NCI-H2081 treated with DMSO at 0.1 percent for 48 hours (cell line): Measurements from ENCODE around the gene ZSCAN23.
"Not testable (repeated sequence)": the region's sequence is repeated elsewhere in the genome, so short reads cannot be mapped to it uniquely, and the experiment has no call there.

Experiments
- DNase-seq: peaks from one replicate; lab custom pipeline; 2025; lab: John Stamatoyannopoulos, UW

Gene ZSCAN23

GRCh38 chr6:28436404-28436803 lies 6.9 kb downstream of the ZSCAN23 start:
- DNase-seq: no peak

GRCh38 chr6:28433119-28433518 lies 10.2 kb downstream of the ZSCAN23 start:
- DNase-seq: no peak

GRCh38 chr6:28429781-28430180 lies 13.5 kb downstream of the ZSCAN23 start:
- no peak for DNase-seq

GRCh38 chr6:28425944-28426541 lies 17.2 kb downstream of the ZSCAN23 start:
- no peak for DNase-seq

GRCh38 chr6:28424163-28424562 lies 19.1 kb downstream of the ZSCAN23 start:
- no peak for DNase-seq

GRCh38 chr6:28423546-28423945 lies 19.7 kb downstream of the ZSCAN23 start:
- no peak for DNase-seq

GRCh38 chr6:28413681-28414080 lies 29.6 kb downstream of the ZSCAN23 start:
- DNase-seq: no peak

GRCh38 chr6:28410767-28411166 lies 32.5 kb downstream of the ZSCAN23 start:
- no peak for DNase-seq

- no peak for DNase-seq
These were observed 35.1 kb downstream of the ZSCAN23 start for GRCh38 chr6:28408076-28408802.

- no peak for DNase-seq
These were observed 35.9 kb downstream of the ZSCAN23 start for GRCh38 chr6:28407401-28407800.

- DNase-seq: not testable (repeated sequence)
These were observed 39.4 kb downstream of the ZSCAN23 start for GRCh38 chr6:28403923-28404322.

GRCh38 chr6:28402197-28402596 lies 41.1 kb downstream of the ZSCAN23 start:
- DNase-seq: no peak

- no peak for DNase-seq
These were observed 42.1 kb downstream of the ZSCAN23 start for GRCh38 chr6:28401172-28401571.

- DNase-seq: no peak
These were observed 43.2 kb downstream of the ZSCAN23 start for GRCh38 chr6:28400122-28400451.

GRCh38 chr6:28399350-28400121 lies 43.8 kb downstream of the ZSCAN23 start, which contains the start of gene ZSCAN12:
TSS of gene ZSCAN12 (minus strand) at chr6:28399747. CDS start at chr6:28398405, 1,342 bp downstream.
- DNase-seq: peak; percentile 57

GRCh38 chr6:28395918-28396317 lies 47.4 kb downstream of the ZSCAN23 start:
- no peak for DNase-seq

- DNase-seq: no peak
These were observed 49.2 kb downstream of the ZSCAN23 start for GRCh38 chr6:28393912-28394662.

GRCh38 chr6:28390688-28391087 lies 52.6 kb downstream of the ZSCAN23 start:
- DNase-seq: no peak

- DNase-seq: no peak
These were observed 59.2 kb downstream of the ZSCAN23 start for GRCh38 chr6:28384143-28384533.

- peak; percentile 33 for DNase-seq
These were observed 59.8 kb downstream of the ZSCAN23 start for GRCh38 chr6:28383235-28384142.
